Spleen (tissue), 11 donors: ENCODE data around the gene PCGF3. TPM values are rescaled to one million over a fixed set of nuclear protein-coding genes. Genes with fewer than 3 reads are reported as not detected.
"Not testable (repeated sequence)": the region's sequence is repeated elsewhere in the genome, so short reads cannot be mapped to it uniquely, and the experiment has no call there.

Experiments
- DNase-seq: peaks from one replicate; pipeline ENCODE4 v3.0.0-alpha.2; 2020
- H3K27ac ChIP-seq, 8 donors: fragments of 200-600 bp; sonication (generic) in 7 of 8; 1 replicate in 4 of 8; 2 replicates in 4 of 8; pipeline versions ENCODE4 v1.5.0 to v1.8.0; 2016 to 2021; ENCODE audit warnings: inconsistent platforms in 4 of 8, mild to moderate bottlenecking in 4 of 8, moderate library complexity in 1 of 8
- H3K27me3 ChIP-seq, 7 donors: fragments of 200-600 bp; sonication (generic) in 6 of 7; replicated peaks in 1 of 7; 1 replicate in 4 of 7; 2 replicates in 3 of 7; pipeline versions ENCODE4 v1.5.0 to v1.8.0; 2016 to 2021; ENCODE audit warnings: inconsistent platforms in 3 of 7, mild to moderate bottlenecking in 1 of 7
- H3K36me3 ChIP-seq, 6 donors: fragments of 200-600 bp; sonication (generic) in 5 of 6; 1 replicate in 4 of 6; 2 replicates in 2 of 6; pipeline versions ENCODE4 v1.5.0 to v1.8.0; 2016 to 2021; ENCODE audit warnings: inconsistent platforms in 2 of 6
- H3K4me1 ChIP-seq, 6 donors: fragments of 200-600 bp; sonication (generic) in 5 of 6; 1 replicate in 3 of 6; 2 replicates in 3 of 6; pipeline versions ENCODE4 v1.5.0 to v1.8.0; 2016 to 2021; ENCODE audit warnings: inconsistent platforms in 3 of 6
- H3K4me3 ChIP-seq, 8 donors: fragments of 200-600 bp; sonication (generic) in 7 of 8; 1 replicate in 4 of 8; 2 replicates in 4 of 8; pipeline versions ENCODE4 v1.5.0 to v1.8.0; 2016 to 2021; ENCODE audit warnings: inconsistent platforms in 4 of 8, mild to moderate bottlenecking in 4 of 8, moderate library complexity in 2 of 8
- H3K9me3 ChIP-seq, 8 donors: fragments of 200-600 bp; sonication (generic) in 7 of 8; 1 replicate in 4 of 8; 2 replicates in 4 of 8; pipeline versions ENCODE4 v1.5.0 to v1.8.0; 2016 to 2021; ENCODE audit warnings: inconsistent platforms in 4 of 8
- CTCF ChIP-seq, 11 experiments: fragments of 200-600 bp in 7 of 11; fragments of 450-650 bp in 4 of 11; sonication (generic) in 4 of 11; IDR thresholded peaks in 8 of 11; conservative IDR thresholded peaks in 3 of 11; 1 replicate in 7 of 11; 2 replicates in 4 of 11; pipeline versions ENCODE4 v1.4.0 to v1.8.0; 2016 to 2021; ENCODE audit warnings: antibody characterized with exemption in 11 of 11, inconsistent platforms in 4 of 11, mild to moderate bottlenecking in 1 of 11
- POLR2A ChIP-seq, 3 donors: fragments of 450-650 bp; IDR thresholded peaks; one replicate each; pipeline ENCODE4 v1.5.1; 2017; ENCODE audit warnings: antibody characterized with exemption in 3 of 3, mild to moderate bottlenecking in 1 of 3
- POLR2AphosphoS5 ChIP-seq, 3 donors: sonication (generic); formaldehyde crosslinking; IDR thresholded peaks; one replicate each; pipeline ENCODE4 v1.5.1; 2017; ENCODE audit warnings: antibody characterized with exemption in 3 of 3
- WGBS, 5 donors: extraction: QIAGEN DNeasy Blood & Tissue Kit in 3 of 5; methylation state at CpG; one replicate each; pipeline versions ENCODE4 v1.1.5 to v1.1.7; 2013 to 2018; 5-methylcytosine and 5-hydroxymethylcytosine counted together
- intact Hi-C: fragments of 100-400 bp; cut with DNase I; formaldehyde crosslinking; loops from one replicate; pipeline ENCODE4 v1.15.0; 2023; ENCODE audit warnings: low total_unique reads
- polyA plus RNA-seq, 3 donors: library from polyadenylated mRNA; stranded (reverse); fragments of 200-250 nt; gene quantifications; one replicate each; pipeline ENCODE4 v1.2.1, GENCODE V29; 2013
- total RNA-seq, 7 donors: library from RNA; depleted of rRNA in 3 of 7; stranded (reverse); fragments of >200 nt in 3 of 7; fragmentation: NEBNext Ultra II Directional in 4 of 7; extraction: Animal tissue kit (Norgen Biotek cat#: 25700) in 4 of 7; gene quantifications; one replicate each; pipeline versions ENCODE4 v1.1.0 to v1.2.1, GENCODE V29; 2016 to 2021
- donor health status: healthy with polysubstance abuse.
- donor health status: DM: no; HTN: no; CAD: no; lungs with moderate emphysema.
- donor health status: DM: no; HTN: no; CAD: no.
- donor health status: Bipolar disorder and iron deficiency.
- donor health status: healthy.
- donor health status: DM: no; HTN: no; CAD: no.
- donor health status: DM: yes; HTN: yes; CAD: no.

The PCGF3 gene
- total and polyA plus RNA-seq, 10 donors: 29.7 to 102 (median 69.4) TPM

- WGBS, 5 donors: 66 to 79% (median 78%) methylated on average over 4 of the region's 4 CpGs
- Histone ChIP-seq H3K4me3 (no peak overlapping the region), H3K9me3 (peaks cover 0 to 6% (median 0%) of the 10 kb centered on the region in 8 donors), H3K27ac (no peak overlapping the region), H3K27me3 (peaks cover 0 to 58% (median 40%) of the 10 kb centered on the region in 7 donors), H3K4me1 (peaks cover 3 to 37% (median 35%) of the 10 kb centered on the region in 6 donors), H3K36me3 (no peaks in the 10 kb centered on the region)
- TF ChIP-seq POLR2A (IDR thresholded peaks at IDR 0.05): no peak
- no peak for TF ChIP-seq POLR2AphosphoS5 (IDR thresholded peaks at IDR 0.05)
- TF ChIP-seq CTCF (IDR thresholded peaks at IDR 0.05 in 8 of 11, conservative IDR thresholded peaks at IDR 0.05 in 3 of 11): no peak
- DNase-seq: no peak
- intact Hi-C loops: no loop called here
Measured at GRCh38 chr4:797066-797465, 91.4 kb downstream of the PCGF3 start.

GRCh38 chr4:801436-802124 is 95.9 kb downstream of the PCGF3 start:
- WGBS, 5 donors: 88 to 90% (median 90%) methylated on average over 13 of the region's 13 CpGs
- DNase-seq: peak; percentile 12

GRCh38 chr4:803884-804283 is 98.3 kb downstream of the PCGF3 start:
- WGBS, 5 donors: 89 to 96% (median 94%) methylated on average over 13 of the region's 13 CpGs
- Histone ChIP-seq H3K27ac (no peak overlapping the region), H3K9me3 (peaks cover 0 to 6% (median 0%) of the 10 kb centered on the region in 8 donors), H3K4me1 (peaks cover 0 to 8% (median 0%) of the 10 kb centered on the region in 6 donors), H3K4me3 (no peak overlapping the region), H3K36me3 (no peaks in the 10 kb centered on the region), H3K27me3 (peaks cover 0 to 20% (median 0%) of the 10 kb centered on the region in 7 donors)
- intact Hi-C loops: no loop called here
- no peak for TF ChIP-seq CTCF (IDR thresholded peaks at IDR 0.05 in 8 of 11, conservative IDR thresholded peaks at IDR 0.05 in 3 of 11)
- no peak for TF ChIP-seq POLR2A (IDR thresholded peaks at IDR 0.05)
- TF ChIP-seq POLR2AphosphoS5 (IDR thresholded peaks at IDR 0.05): no peak
- DNase-seq: no peak

More at GRCh38 chr4:801436-802124, 95.9 kb downstream of the PCGF3 start:
- Histone ChIP-seq H3K4me1 (no peaks in the 10 kb centered on the region), H3K4me3 (no peak overlapping the region), H3K27ac (no peak overlapping the region), H3K27me3 (peaks cover 0 to 29% (median 0%) of the 10 kb centered on the region in 7 donors), H3K36me3 (no peaks in the 10 kb centered on the region), H3K9me3 (peaks cover 0 to 6% (median 0%) of the 10 kb centered on the region in 8 donors)
- TF ChIP-seq CTCF (IDR thresholded peaks at IDR 0.05 in 8 of 11, conservative IDR thresholded peaks at IDR 0.05 in 3 of 11): no peak
- no peak for TF ChIP-seq POLR2A (IDR thresholded peaks at IDR 0.05)
- no peak for TF ChIP-seq POLR2AphosphoS5 (IDR thresholded peaks at IDR 0.05)
- intact Hi-C loops: no loop called here

GRCh38 chr4:804804-805203 is 99.2 kb downstream of the PCGF3 start:
- Histone ChIP-seq H3K4me1 (peaks cover 0 to 8% (median 0%) of the 10 kb centered on the region in 6 donors), H3K27me3 (peaks cover 0 to 20% (median 0%) of the 10 kb centered on the region in 7 donors), H3K9me3 (peaks cover 0 to 6% (median 0%) of the 10 kb centered on the region in 8 donors), H3K27ac (no peak overlapping the region), H3K36me3 (no peaks in the 10 kb centered on the region), H3K4me3 (no peak overlapping the region)
- intact Hi-C loops: no loop called here
- no peak for TF ChIP-seq POLR2AphosphoS5 (IDR thresholded peaks at IDR 0.05)
- DNase-seq: no peak
- 81 to 90% (median 85%) methylated on average over 34 to 44 of the region's 44 CpGs for WGBS, 5 donors

- H3K4me3 ChIP-seq, DNase-seq, H3K9me3 ChIP-seq, H3K36me3 ChIP-seq, H3K27ac ChIP-seq, H3K4me1 ChIP-seq, intact Hi-C loops: not testable (repeated sequence)
- WGBS, 5 donors: 85 to 95% (median 91%) methylated on average over 4 of the region's 4 CpGs
- peaks cover 0 to 25% (median 3%) of the 10 kb centered on the region in 7 donors for H3K27me3 ChIP-seq
Measured at GRCh38 chr4:806979-807378, 101.3 kb downstream of the PCGF3 start.
